Vagina (tissue), 2 donors: Measurements from ENCODE around the gene FRMD4A.

Experiments
- CTCF ChIP-seq, 3 experiments: fragments of 450-650 bp in 2 of 3; fragments of 200-600 bp in 1 of 3; sonication (generic) in 1 of 3; IDR thresholded peaks; one replicate each; pipeline ENCODE4 v1.5.1; 2017 to 2019; ENCODE audit warnings: antibody characterized with exemption in 3 of 3, mild to moderate bottlenecking in 2 of 3, moderate library complexity in 2 of 3
- POLR2A ChIP-seq, 2 donors: fragments of 450-650 bp; IDR thresholded peaks; one replicate each; pipeline ENCODE4 v1.6.1; 2017; ENCODE audit warnings: antibody characterized with exemption in 2 of 2, mild to moderate bottlenecking in 2 of 2, moderate library complexity in 2 of 2

- TF ChIP-seq CTCF (IDR thresholded peaks at IDR 0.05), result no peak
- no peak for TF ChIP-seq POLR2A (IDR thresholded peaks at IDR 0.05)
Observed at GRCh38 chr10:13696071-13696470, 634.7 kb downstream of the FRMD4A start.
